Mesothelial cell of epicardium (in vitro differentiated cells): ENCODE measurements around the gene MAML1. TPM values are rescaled to one million over a fixed set of nuclear protein-coding genes. Genes with fewer than 3 reads are reported as not detected.

Experiments
- DNase-seq, 2 experiments: peaks; one replicate each; pipeline ENCODE4 v3.0.0; 2021; ENCODE audit warnings: low spot score in 2 of 2; ENCODE audit not compliant: unreplicated experiment in 2 of 2
- H3K27ac Mint-ChIP-seq: 2 replicates; pipeline ENCODE4 v1.8.0; 2021; ENCODE audit warnings: mixed read lengths
- H3K27me3 Mint-ChIP-seq: 2 replicates; pipeline ENCODE4 v1.8.0; 2021; ENCODE audit warnings: low read depth, mixed read lengths
- H3K36me3 Mint-ChIP-seq: 2 replicates; pipeline ENCODE4 v1.8.0; 2021; ENCODE audit warnings: mixed read lengths
- H3K4me1 Mint-ChIP-seq: 2 replicates; pipeline ENCODE4 v1.8.0; 2021; ENCODE audit warnings: mixed read lengths
- H3K4me3 Mint-ChIP-seq: 2 replicates; pipeline ENCODE4 v1.8.0; 2021; ENCODE audit warnings: mild to moderate bottlenecking, moderate library complexity, mixed read lengths
- H3K9me3 Mint-ChIP-seq: 2 replicates; pipeline ENCODE4 v1.8.0; 2021; ENCODE audit warnings: mixed read lengths
- CTCF ChIP-seq: fragments of 200-600 bp; sonication (generic); IDR thresholded peaks from one replicate; pipeline ENCODE4 v1.5.0; 2021; ENCODE audit warnings: antibody characterized with exemption; ENCODE audit not compliant: unreplicated experiment
- total RNA-seq: library from RNA; stranded (reverse); gene quantifications from 3 replicates; pipeline ENCODE4 v1.2.1, GENCODE V29; 2021

Gene MAML1
- total RNA-seq, 1 donor from 2014 or later = 49.6 TPM

- Mint-ChIP-seq H3K4me1 (no peaks in the 10 kb centered on the region), H3K27me3 (peaks cover 2% of the 10 kb centered on the region), H3K36me3 (peaks cover 6% of the 10 kb centered on the region), H3K4me3 (peak overlapping the region; percentile 65), H3K27ac (no peak overlapping the region), H3K9me3 (no peaks in the 10 kb centered on the region)
- no peak for TF ChIP-seq CTCF
- DNase-seq = no peak
Measured at GRCh38 chr5:179794171-179794570, 61.5 kb downstream of the MAML1 start.

- Mint-ChIP-seq H3K36me3 (peaks cover 9% of the 10 kb centered on the region), H3K27ac (no peak overlapping the region)
- no peak for TF ChIP-seq CTCF
Measured at GRCh38 chr5:179794575-179794974, 62.0 kb downstream of the MAML1 start.

GRCh38 chr5:179795049-179795862 is 62.6 kb downstream of the MAML1 start:
- no peaks in the 10 kb centered on the region for H3K4me1 Mint-ChIP-seq
- peak overlapping the region; percentile 65 for H3K4me3 Mint-ChIP-seq
- no peak for TF ChIP-seq CTCF
- no peak overlapping the region for H3K27ac Mint-ChIP-seq
- peaks cover 2% of the 10 kb centered on the region for H3K27me3 Mint-ChIP-seq
- H3K9me3 Mint-ChIP-seq = no peaks in the 10 kb centered on the region
- H3K36me3 Mint-ChIP-seq = peaks cover 10% of the 10 kb centered on the region
- DNase-seq = no peak

More at GRCh38 chr5:179794575-179794974, 62.0 kb downstream of the MAML1 start:
- Mint-ChIP-seq H3K9me3 (no peaks in the 10 kb centered on the region), H3K27me3 (peaks cover 2% of the 10 kb centered on the region), H3K4me1 (no peaks in the 10 kb centered on the region), H3K4me3 (peak overlapping the region; percentile 65)
- DNase-seq = no peak

GRCh38 chr5:179795863-179796833 is 63.5 kb downstream of the MAML1 start:
- Mint-ChIP-seq H3K27me3 (peaks cover 2% of the 10 kb centered on the region), H3K4me1 (no peaks in the 10 kb centered on the region), H3K9me3 (no peaks in the 10 kb centered on the region), H3K27ac (peak overlapping the region; percentile 69), H3K36me3 (peaks cover 10% of the 10 kb centered on the region), H3K4me3 (peak overlapping the region; percentile 67)
- peak; percentile 70 for TF ChIP-seq CTCF
- peak in 1 of 2 experiments; percentile 84 for DNase-seq

- DNase-seq = no peak
Measured at GRCh38 chr5:179796877-179797608, 64.4 kb downstream of the MAML1 start.

More at GRCh38 chr5:179796877-179797608, 64.4 kb downstream of the MAML1 start:
- no peaks in the 10 kb centered on the region for H3K9me3 Mint-ChIP-seq
- H3K4me1 Mint-ChIP-seq = peaks cover 4% of the 10 kb centered on the region
- peak overlapping the region; percentile 67 for H3K4me3 Mint-ChIP-seq
- TF ChIP-seq CTCF = no peak
- peak overlapping the region; percentile 69 for H3K27ac Mint-ChIP-seq
- H3K36me3 Mint-ChIP-seq = peaks cover 14% of the 10 kb centered on the region
- H3K27me3 Mint-ChIP-seq = peaks cover 2% of the 10 kb centered on the region
